GM12878 (cell line): ENCODE results near the gene ZNF174. TPM values are rescaled to one million over a fixed set of nuclear protein-coding genes. Genes with fewer than 3 reads are reported as not detected.

Experiments used
- ATAC-seq: fragments of 200-7000 bp; cut with Tn5 transposase; 3 replicates; pipeline ENCODE4 v1.9.1; 2020; ENCODE audit warnings: mild to moderate bottlenecking, moderate library complexity
- BruUV-seq: library from RNA; stranded (reverse); fragments of 400-500 nt; replicated peaks from 2 replicates; lab custom pipeline; 2021; lab: Mats Ljungman, UMichigan
- CTCF ChIA-PET: fragments of 300-600 bp; sonication (Branson Sonifier 250); formaldehyde crosslinking; extraction: SDS; loops from one replicate; lab custom pipeline; 2021; ENCODE audit warnings: inconsistent platforms; lab: Yijun Ruan, JAX
- POLR2A ChIA-PET: fragments of 350-600 bp; formaldehyde crosslinking; extraction: SDS; loops from one replicate; lab custom pipeline; 2021; ENCODE audit warnings: inconsistent platforms; lab: Charles Lee
- RAD21 ChIA-PET: fragments of 300-600 bp; sonication (Branson Sonifier 250); formaldehyde crosslinking; loops from one replicate; lab custom pipeline; 2023; ENCODE audit warnings: antibody characterized with exemption; ENCODE audit not compliant: unreplicated experiment; lab: Charles Lee
- SMC1A ChIA-PET: fragments of 300-600 bp; sonication (Branson Sonifier 250); formaldehyde crosslinking; loops from one replicate; lab custom pipeline; 2023; ENCODE audit not compliant: unreplicated experiment, uncharacterized antibody; lab: Charles Lee
- DNase-seq: peaks from one replicate; pipeline ENCODE4 v3.0.0-alpha.2; 2011; ENCODE audit warnings: low read depth, low spot score
- FAIRE-seq: peaks from 3 replicates; lab custom pipeline; 2011; peaks lifted over from hg19 to GRCh38; lab: Jason Lieb, UNC
- H2AFZ ChIP-seq: 2 replicates; pipeline ENCODE4 v1.6.0; 2011; ENCODE audit warnings: low read depth, low read length, control low read depth; ENCODE audit not compliant: control insufficient read depth
- H3K27ac ChIP-seq: 2 replicates; pipeline ENCODE4 v1.5.1; 2011; ENCODE audit warnings: control low read depth; ENCODE audit not compliant: control insufficient read depth, insufficient read depth
- H3K27me3 ChIP-seq, 2 experiments: replicated peaks in 1 of 2; 2 replicates each; pipeline versions ENCODE4 v1.6.0 to v1.6.1; 2011; ENCODE audit warnings: low read length in 1 of 2; ENCODE audit not compliant: control insufficient read depth in 2 of 2, insufficient read depth in 2 of 2
- H3K36me3 ChIP-seq, 2 experiments: 2 replicates each; pipeline ENCODE4 v1.5.1; 2011; ENCODE audit warnings: low read length in 1 of 2; ENCODE audit not compliant: control insufficient read depth in 2 of 2, insufficient read depth in 2 of 2
- H3K4me1 ChIP-seq: 2 replicates; pipeline ENCODE4 v1.6.1; 2011; ENCODE audit warnings: mild to moderate bottlenecking, low read length, moderate library complexity, mixed read lengths; ENCODE audit not compliant: control insufficient read depth, insufficient read depth
- H3K4me2 ChIP-seq: 2 replicates; pipeline ENCODE4 v1.6.0; 2011; ENCODE audit warnings: control low read depth; ENCODE audit not compliant: control insufficient read depth, insufficient read depth
- H3K4me3 ChIP-seq: fragments of 200-600 bp; sonication (generic); 2 replicates; pipeline ENCODE4 v1.5.1; 2016
- H3K79me2 ChIP-seq: 2 replicates; pipeline ENCODE4 v1.6.0; 2011; ENCODE audit warnings: low read length; ENCODE audit not compliant: control insufficient read depth, insufficient read depth
- H3K9ac ChIP-seq: 2 replicates; pipeline ENCODE4 v1.8.0; 2011; ENCODE audit warnings: low read length, control low read depth, mixed read lengths; ENCODE audit not compliant: control insufficient read depth, insufficient read depth
- H3K9me3 ChIP-seq: replicated peaks from 3 replicates; pipeline ENCODE4 v1.5.1; 2011; ENCODE audit warnings: mild to moderate bottlenecking, low read length; ENCODE audit not compliant: control insufficient read depth, insufficient read depth
- H4K20me1 ChIP-seq: 2 replicates; pipeline ENCODE4 v1.6.0; 2011; ENCODE audit not compliant: control insufficient read depth, insufficient read depth
- CHD1 ChIP-seq: IDR thresholded peaks from 2 replicates; pipeline ENCODE4 v1.6.1; 2012; ENCODE audit warnings: low read depth, low read length, improper control_type of control experiment
- CTCF ChIP-seq, 3 experiments: IDR thresholded peaks in 2 of 3; conservative IDR thresholded peaks in 1 of 3; 2 replicates each; pipeline ENCODE4 v1.5.1; 2011; ENCODE audit warnings: low read depth in 3 of 3, low read length in 3 of 3, mild to moderate bottlenecking in 3 of 3, control low read depth in 2 of 3, moderate library complexity in 2 of 3, inconsistent platforms in 1 of 3, mixed read lengths in 1 of 3; ENCODE audit not compliant: control insufficient read depth in 2 of 3, insufficient read depth in 1 of 3; ENCODE audit errors: extremely low read depth in 1 of 3
- EP300 ChIP-seq, 2 experiments: fragments of 150-350 bp in 1 of 2; IDR thresholded peaks; 2 replicates each; pipeline ENCODE4 v1.6.1; 2011 to 2012; ENCODE audit warnings: low read depth in 2 of 2, low read length in 2 of 2, borderline replicate concordance in 1 of 2, improper control_type of control experiment in 1 of 2, inconsistent platforms in 1 of 2; ENCODE audit not compliant: control insufficient read depth in 1 of 2
- FOXM1 ChIP-seq: IDR thresholded peaks from 2 replicates; pipeline ENCODE4 v1.6.1; 2012; ENCODE audit warnings: low read depth, mild to moderate bottlenecking, inconsistent platforms, low read length, moderate library complexity
- IKZF1 ChIP-seq: fragments of 450-650 bp; conservative IDR thresholded peaks from 2 replicates; pipeline ENCODE4 v1.6.1; 2017; ENCODE audit warnings: antibody characterized with exemption, mild to moderate bottlenecking
- LARP7 ChIP-seq: fragments of 450-650 bp; IDR thresholded peaks from 2 replicates; pipeline ENCODE4 v1.6.1; 2017; ENCODE audit warnings: mild to moderate bottlenecking
- STAT3 ChIP-seq: IDR thresholded peaks from 2 replicates; pipeline ENCODE4 v1.6.1; 2011; ENCODE audit warnings: low read depth, low read length, improper control_type of control experiment
- ZNF207 ChIP-seq: fragments of 450-650 bp; IDR thresholded peaks from 2 replicates; pipeline ENCODE4 v1.6.1; 2014; ENCODE audit warnings: antibody characterized with exemption, mild to moderate bottlenecking, borderline replicate concordance
- WGBS: methylation state at CpG from one replicate; pipeline ENCODE4 v1.1.6; 2016; ENCODE audit warnings: low lambda C conversion rate; ENCODE audit not compliant: insufficient replicate concordance, insufficient coverage; ENCODE audit errors: missing lambda C conversion rate; 5-methylcytosine and 5-hydroxymethylcytosine counted together
- in situ Hi-C: fragments of 300-500 bp; cut with MboI; formaldehyde crosslinking; loops from 9 replicates; pipeline ENCODE4 v1.14.3; 2018; ENCODE audit warnings: mixed read lengths
- intact Hi-C: fragments of 100-400 bp; cut with micrococcal nuclease; formaldehyde crosslinking; loops from one replicate; pipeline ENCODE4 v1.14.2; 2022; ENCODE audit not compliant: unreplicated experiment
- polyA plus RNA-seq, 11 experiments: library from polyadenylated mRNA; depleted of rRNA in 4 of 11; unstranded in 6 of 11; stranded (reverse) in 5 of 11; fragments of >200 nt; fragmentation: Nextera tagmentation in 4 of 11; fragmentation: Illumina TruSeq in 1 of 11; extraction: Ambion mirVana in 4 of 11; extraction: Trizol in 1 of 11; gene quantifications; 1 replicate in 1 of 11; 2 replicates in 10 of 11; pipeline versions ENCODE4 v1.2.1 to v1.2.3, GENCODE V29; 2011 to 2016; ENCODE audit warnings: inconsistent platforms in 2 of 11, missing spikeins in 2 of 11, low read depth in 1 of 11
- total RNA-seq, 4 experiments: library from RNA; depleted of rRNA in 3 of 4; stranded (reverse); fragments of >200 nt in 3 of 4; fragmentation: Illumina TruSeq in 1 of 4; extraction: Trizol in 1 of 4; gene quantifications; 2 replicates each; pipeline versions ENCODE4 v1.2.1 to v1.2.3, GENCODE V29; 2013 to 2021
- TF ChIP-seq, protein P1 (sequence below): fragments of 450-650 bp; IDR thresholded peaks from 2 replicates; pipeline ENCODE4 v1.6.1; 2016; ENCODE audit warnings: mild to moderate bottlenecking
- TF ChIP-seq, protein P2 (sequence below): fragments of 150-350 bp; IDR thresholded peaks from 2 replicates; pipeline ENCODE4 v1.6.1; 2014; ENCODE audit warnings: mild to moderate bottlenecking, low read depth, low read length
- TF ChIP-seq, protein P3 (sequence below): IDR thresholded peaks from 2 replicates; pipeline ENCODE4 v1.6.1; 2012; ENCODE audit warnings: improper control_type of control experiment, low read depth, low read length; ENCODE audit not compliant: insufficient replicate concordance

The ZNF174 gene
- total and polyA plus RNA-seq, 10 of the 15 experiments (the other 5 are each of a cell fraction or from before 2014, with no cell fraction given), result 3.0 to 14.3 (median 10.1) TPM

DNA sequence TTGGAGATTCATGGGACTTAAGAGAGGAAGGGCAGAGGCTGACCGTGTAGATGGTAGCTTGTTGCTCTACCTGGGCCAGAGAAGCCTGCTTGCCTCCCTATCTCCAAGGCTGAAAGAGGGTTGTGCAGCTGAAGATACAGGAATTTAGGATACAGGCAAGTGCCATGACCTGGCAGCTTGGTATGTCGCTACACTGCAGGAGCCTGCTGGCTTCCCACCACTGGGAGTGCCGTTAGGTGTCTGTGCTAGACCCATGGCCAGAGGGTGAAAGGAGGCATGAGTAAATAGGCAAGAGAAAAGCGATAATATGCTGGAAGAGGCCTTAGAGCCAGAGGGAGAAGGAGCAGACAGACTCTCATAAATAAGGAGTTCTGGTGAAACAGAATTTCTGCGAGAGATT is 53.1 kb downstream of the ZNF174 start (continued):
- TF ChIP-seq, protein P1, sequence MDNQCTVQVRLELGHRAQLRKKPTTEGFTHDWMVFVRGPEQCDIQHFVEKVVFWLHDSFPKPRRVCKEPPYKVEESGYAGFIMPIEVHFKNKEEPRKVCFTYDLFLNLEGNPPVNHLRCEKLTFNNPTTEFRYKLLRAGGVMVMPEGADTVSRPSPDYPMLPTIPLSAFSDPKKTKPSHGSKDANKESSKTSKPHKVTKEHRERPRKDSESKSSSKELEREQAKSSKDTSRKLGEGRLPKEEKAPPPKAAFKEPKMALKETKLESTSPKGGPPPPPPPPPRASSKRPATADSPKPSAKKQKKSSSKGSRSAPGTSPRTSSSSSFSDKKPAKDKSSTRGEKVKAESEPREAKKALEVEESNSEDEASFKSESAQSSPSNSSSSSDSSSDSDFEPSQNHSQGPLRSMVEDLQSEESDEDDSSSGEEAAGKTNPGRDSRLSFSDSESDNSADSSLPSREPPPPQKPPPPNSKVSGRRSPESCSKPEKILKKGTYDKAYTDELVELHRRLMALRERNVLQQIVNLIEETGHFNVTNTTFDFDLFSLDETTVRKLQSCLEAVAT, result no peak
- no peak for TF ChIP-seq ZNF207
- TF ChIP-seq STAT3, result no peak
- no peak for TF ChIP-seq IKZF1

DNA sequence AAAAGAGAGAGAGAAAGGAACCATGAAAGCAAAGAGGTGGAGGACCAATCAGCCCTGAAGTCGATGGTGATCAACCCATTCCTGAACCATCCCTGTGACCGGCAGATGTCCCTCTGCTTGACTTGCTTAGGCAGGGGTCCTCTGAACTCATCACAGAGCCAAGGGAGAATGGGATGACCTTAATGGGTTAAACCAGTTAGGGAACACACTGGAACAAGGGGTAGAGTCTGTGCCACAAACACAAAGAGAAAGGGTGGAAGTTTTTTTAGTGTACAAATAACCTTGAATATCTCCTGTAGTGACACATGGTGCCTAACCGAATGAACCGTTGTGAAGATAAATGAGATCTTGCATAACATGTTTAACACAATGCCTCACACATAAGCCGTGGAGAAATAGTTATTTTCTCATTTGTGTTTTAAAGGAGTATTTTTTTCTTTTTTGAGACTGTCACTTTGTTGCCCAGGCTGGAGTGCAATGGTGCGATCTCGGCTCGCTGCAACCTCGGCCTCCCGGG is 53.7 kb downstream of the ZNF174 start:
- no peak overlapping the region for H3K4me3 ChIP-seq
- SMC1A ChIA-PET, result interaction anchor here (1.2 to 2.7 kb wide), 2 partner anchors 11 to 17 kb away, joined by 3 to 7 read pairs; partner anchors contain the start of genes NAA60 and ZNF597
- H2AFZ ChIP-seq, result no peak overlapping the region
- POLR2A ChIA-PET, result no interaction called here
- no peak for ATAC-seq
- H3K9ac ChIP-seq, result no peak overlapping the region
- RAD21 ChIA-PET, result no interaction called here
- in situ Hi-C loops (no loop called here), intact Hi-C loops (no loop called here)
- H3K9me3 ChIP-seq, result no peaks in the 10 kb centered on the region; the same call in 2 of the 3 replicates
- peaks cover 10% of the 10 kb centered on the region for H3K4me1 ChIP-seq
- H3K79me2 ChIP-seq, result peaks cover 21% of the 10 kb centered on the region
- DNase-seq, result no peak
- H3K4me2 ChIP-seq, result no peak overlapping the region
- no TSS peak for BruUV-seq
- H4K20me1 ChIP-seq, result no peaks in the 10 kb centered on the region
- H3K36me3 ChIP-seq, result no peaks in the 10 kb centered on the region
- 92% methylated on average over 10 of the region's 10 CpGs for WGBS
- H3K27me3 ChIP-seq, result no peaks in the 10 kb centered on the region
- no peak for FAIRE-seq
- no peak overlapping the region for H3K27ac ChIP-seq
- CTCF ChIA-PET, result no interaction called here
- TF ChIP-seq, protein P2, sequence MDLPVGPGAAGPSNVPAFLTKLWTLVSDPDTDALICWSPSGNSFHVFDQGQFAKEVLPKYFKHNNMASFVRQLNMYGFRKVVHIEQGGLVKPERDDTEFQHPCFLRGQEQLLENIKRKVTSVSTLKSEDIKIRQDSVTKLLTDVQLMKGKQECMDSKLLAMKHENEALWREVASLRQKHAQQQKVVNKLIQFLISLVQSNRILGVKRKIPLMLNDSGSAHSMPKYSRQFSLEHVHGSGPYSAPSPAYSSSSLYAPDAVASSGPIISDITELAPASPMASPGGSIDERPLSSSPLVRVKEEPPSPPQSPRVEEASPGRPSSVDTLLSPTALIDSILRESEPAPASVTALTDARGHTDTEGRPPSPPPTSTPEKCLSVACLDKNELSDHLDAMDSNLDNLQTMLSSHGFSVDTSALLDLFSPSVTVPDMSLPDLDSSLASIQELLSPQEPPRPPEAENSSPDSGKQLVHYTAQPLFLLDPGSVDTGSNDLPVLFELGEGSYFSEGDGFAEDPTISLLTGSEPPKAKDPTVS, result no peak
- TF ChIP-seq, protein P3, sequence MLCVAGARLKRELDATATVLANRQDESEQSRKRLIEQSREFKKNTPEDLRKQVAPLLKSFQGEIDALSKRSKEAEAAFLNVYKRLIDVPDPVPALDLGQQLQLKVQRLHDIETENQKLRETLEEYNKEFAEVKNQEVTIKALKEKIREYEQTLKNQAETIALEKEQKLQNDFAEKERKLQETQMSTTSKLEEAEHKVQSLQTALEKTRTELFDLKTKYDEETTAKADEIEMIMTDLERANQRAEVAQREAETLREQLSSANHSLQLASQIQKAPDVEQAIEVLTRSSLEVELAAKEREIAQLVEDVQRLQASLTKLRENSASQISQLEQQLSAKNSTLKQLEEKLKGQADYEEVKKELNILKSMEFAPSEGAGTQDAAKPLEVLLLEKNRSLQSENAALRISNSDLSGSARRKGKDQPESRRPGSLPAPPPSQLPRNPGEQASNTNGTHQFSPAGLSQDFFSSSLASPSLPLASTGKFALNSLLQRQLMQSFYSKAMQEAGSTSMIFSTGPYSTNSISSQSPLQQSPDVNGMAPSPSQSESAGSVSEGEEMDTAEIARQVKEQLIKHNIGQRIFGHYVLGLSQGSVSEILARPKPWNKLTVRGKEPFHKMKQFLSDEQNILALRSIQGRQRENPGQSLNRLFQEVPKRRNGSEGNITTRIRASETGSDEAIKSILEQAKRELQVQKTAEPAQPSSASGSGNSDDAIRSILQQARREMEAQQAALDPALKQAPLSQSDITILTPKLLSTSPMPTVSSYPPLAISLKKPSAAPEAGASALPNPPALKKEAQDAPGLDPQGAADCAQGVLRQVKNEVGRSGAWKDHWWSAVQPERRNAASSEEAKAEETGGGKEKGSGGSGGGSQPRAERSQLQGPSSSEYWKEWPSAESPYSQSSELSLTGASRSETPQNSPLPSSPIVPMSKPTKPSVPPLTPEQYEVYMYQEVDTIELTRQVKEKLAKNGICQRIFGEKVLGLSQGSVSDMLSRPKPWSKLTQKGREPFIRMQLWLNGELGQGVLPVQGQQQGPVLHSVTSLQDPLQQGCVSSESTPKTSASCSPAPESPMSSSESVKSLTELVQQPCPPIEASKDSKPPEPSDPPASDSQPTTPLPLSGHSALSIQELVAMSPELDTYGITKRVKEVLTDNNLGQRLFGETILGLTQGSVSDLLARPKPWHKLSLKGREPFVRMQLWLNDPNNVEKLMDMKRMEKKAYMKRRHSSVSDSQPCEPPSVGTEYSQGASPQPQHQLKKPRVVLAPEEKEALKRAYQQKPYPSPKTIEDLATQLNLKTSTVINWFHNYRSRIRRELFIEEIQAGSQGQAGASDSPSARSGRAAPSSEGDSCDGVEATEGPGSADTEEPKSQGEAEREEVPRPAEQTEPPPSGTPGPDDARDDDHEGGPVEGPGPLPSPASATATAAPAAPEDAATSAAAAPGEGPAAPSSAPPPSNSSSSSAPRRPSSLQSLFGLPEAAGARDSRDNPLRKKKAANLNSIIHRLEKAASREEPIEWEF, result no peak
- no peak for TF ChIP-seq EP300 (IDR thresholded peaks at IDR 0.05; ENCODE audit: borderline replicate concordance in 1 of 2, control insufficient read depth in 1 of 2, low read depth in 2 of 2, low read length in 2 of 2)
- no peak for TF ChIP-seq LARP7
- no peak for TF ChIP-seq CTCF (IDR thresholded peaks at IDR 0.05 in 2 of 3, conservative IDR thresholded peaks at IDR 0.05 in 1 of 3; ENCODE audit: control insufficient read depth in 2 of 3, extremely low read depth in 1 of 3, insufficient read depth in 1 of 3, low read depth in 3 of 3, low read length in 3 of 3)
- no peak for TF ChIP-seq FOXM1
- TF ChIP-seq CHD1, result no peak
